Measurements from ENCODE around the gene RIN3. TPM values are rescaled to one million over a fixed set of nuclear protein-coding genes. Genes with fewer than 3 reads are reported as not detected.

The RIN3 gene
- total RNA-seq, 1 donor from 2014 or later, result 0.22 TPM

DNA sequence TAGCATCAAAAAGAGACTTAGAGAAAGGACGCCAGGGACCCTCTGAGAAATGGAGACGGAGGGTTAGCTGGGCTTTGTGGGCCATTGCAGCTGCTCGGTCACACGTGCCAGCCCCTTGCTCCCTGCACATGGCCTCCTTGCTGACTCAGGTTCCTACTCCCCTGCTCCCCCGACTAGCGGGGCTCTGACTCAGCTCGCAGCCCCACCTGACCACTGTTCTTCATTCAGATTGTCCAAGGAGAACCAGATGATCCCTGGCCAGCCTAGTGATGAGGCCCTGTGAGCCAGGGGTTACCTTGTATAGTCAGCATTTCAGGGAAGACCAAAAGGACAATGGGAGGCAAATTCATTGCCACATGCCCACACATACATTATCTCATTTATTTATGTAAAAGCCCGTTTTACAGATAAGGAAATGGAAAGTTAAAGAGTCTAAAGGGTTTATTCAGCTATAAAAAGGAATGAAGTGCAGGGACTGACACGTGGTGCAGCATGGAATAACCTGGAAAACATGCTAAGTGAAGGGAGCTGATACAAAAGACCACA lies 131.5 kb downstream of the RIN3 start:
- TF ChIP-seq EZH2phosphoT487 (IDR thresholded peaks at IDR 0.05) (no peak), CTCF (IDR thresholded peaks at IDR 0.05) (no peak), EZH2 (IDR thresholded peaks at IDR 0.05) (no peak)
- Histone ChIP-seq H3K9me3 (ENCODE audit: low read depth) (no peaks in the 10 kb centered on the region), H4K20me1 (ENCODE audit: low read depth) (no peaks in the 10 kb centered on the region), H3F3A (ENCODE audit: low read depth) (no peaks in the 10 kb centered on the region), H2AFZ (replicated peaks) (no peak overlapping the region), H3K4me2 (no peak overlapping the region), H3K79me2 (ENCODE audit: low read depth) (no peaks in the 10 kb centered on the region), H3K9ac (no peak overlapping the region), H3K4me1 (no peaks in the 10 kb centered on the region), H3K4me3 (no peak overlapping the region), H3K27me3 (no peaks in the 10 kb centered on the region), H3K27ac (no peak overlapping the region), H3K36me3 (no peaks in the 10 kb centered on the region)
- Mint-ChIP-seq H3K9me3 (peaks cover 14% of the 10 kb centered on the region), H3K4me1 (peaks cover 6% of the 10 kb centered on the region), H3K27ac (no peak overlapping the region), H3K36me3 (peaks cover 3% of the 10 kb centered on the region), H3K27me3 (ENCODE audit: insufficient read depth, low read depth) (peaks cover 6% of the 10 kb centered on the region), H3K4me3 (no peak overlapping the region)
- DNase-seq (ENCODE audit: low spot score), result no peak

- H4K20me1 ChIP-seq (ENCODE audit: low read depth), result no peaks in the 10 kb centered on the region
- H3K27me3 ChIP-seq, result no peaks in the 10 kb centered on the region
- Mint-ChIP-seq H3K27ac (no peak overlapping the region), H3K9me3 (peaks cover 14% of the 10 kb centered on the region), H3K36me3 (peaks cover 3% of the 10 kb centered on the region), H3K4me1 (peaks cover 6% of the 10 kb centered on the region), H3K27me3 (ENCODE audit: insufficient read depth, low read depth) (peaks cover 6% of the 10 kb centered on the region), H3K4me3 (no peak overlapping the region)
- no peaks in the 10 kb centered on the region for H3F3A ChIP-seq (ENCODE audit: low read depth)
- no peak overlapping the region for H3K27ac ChIP-seq
- H3K9me3 ChIP-seq (ENCODE audit: low read depth), result no peaks in the 10 kb centered on the region
- no peak for TF ChIP-seq EZH2 (IDR thresholded peaks at IDR 0.05)
- no peak for TF ChIP-seq EZH2phosphoT487 (IDR thresholded peaks at IDR 0.05)
- no peak for TF ChIP-seq CTCF (IDR thresholded peaks at IDR 0.05)
- no peak for DNase-seq (ENCODE audit: low spot score)
- H3K4me3 ChIP-seq, result no peak overlapping the region
- no peaks in the 10 kb centered on the region for H3K4me1 ChIP-seq
- H2AFZ ChIP-seq (replicated peaks), result no peak overlapping the region
- H3K79me2 ChIP-seq (ENCODE audit: low read depth), result no peaks in the 10 kb centered on the region
- no peak overlapping the region for H3K4me2 ChIP-seq
- no peak overlapping the region for H3K9ac ChIP-seq
- H3K36me3 ChIP-seq, result no peaks in the 10 kb centered on the region
Observed at GRCh38 chr14:92645841-92646478, 132.4 kb downstream of the RIN3 start.

GRCh38 chr14:92646952-92647796 lies 133.6 kb downstream of the RIN3 start:
- no peak overlapping the region for H3K27ac Mint-ChIP-seq

More at GRCh38 chr14:92646952-92647796, 133.6 kb downstream of the RIN3 start:
- Histone ChIP-seq H3K36me3 (no peaks in the 10 kb centered on the region), H3K4me1 (no peaks in the 10 kb centered on the region), H2AFZ (replicated peaks) (no peak overlapping the region), H3K4me3 (no peak overlapping the region), H3K79me2 (ENCODE audit: low read depth) (no peaks in the 10 kb centered on the region), H3K9me3 (ENCODE audit: low read depth) (no peaks in the 10 kb centered on the region), H3F3A (ENCODE audit: low read depth) (no peaks in the 10 kb centered on the region), H3K9ac (no peak overlapping the region), H3K4me2 (no peak overlapping the region), H3K27ac (no peak overlapping the region), H4K20me1 (ENCODE audit: low read depth) (no peaks in the 10 kb centered on the region), H3K27me3 (no peaks in the 10 kb centered on the region)
- H3K36me3 Mint-ChIP-seq, result peaks cover 3% of the 10 kb centered on the region
- DNase-seq (ENCODE audit: low spot score), result no peak
- TF ChIP-seq CTCF (IDR thresholded peaks at IDR 0.05) (no peak), EZH2phosphoT487 (IDR thresholded peaks at IDR 0.05) (no peak), EZH2 (IDR thresholded peaks at IDR 0.05) (no peak)
- H3K4me3 Mint-ChIP-seq, result no peak overlapping the region
- H3K4me1 Mint-ChIP-seq, result peaks cover 6% of the 10 kb centered on the region
- peaks cover 14% of the 10 kb centered on the region for H3K9me3 Mint-ChIP-seq
- H3K27me3 Mint-ChIP-seq (ENCODE audit: insufficient read depth, low read depth), result peaks cover 7% of the 10 kb centered on the region

Data from neural progenitor cell (in vitro differentiated cells).